ENCODE results near the gene RIGI.
A peak's percentile ranks its signal among the peaks of the same experiment; 100 is the strongest.
"Not testable (repeated sequence)": the region's sequence is repeated elsewhere in the genome, so short reads cannot be mapped to it uniquely, and the experiment has no call there.

Gene RIGI

DNA sequence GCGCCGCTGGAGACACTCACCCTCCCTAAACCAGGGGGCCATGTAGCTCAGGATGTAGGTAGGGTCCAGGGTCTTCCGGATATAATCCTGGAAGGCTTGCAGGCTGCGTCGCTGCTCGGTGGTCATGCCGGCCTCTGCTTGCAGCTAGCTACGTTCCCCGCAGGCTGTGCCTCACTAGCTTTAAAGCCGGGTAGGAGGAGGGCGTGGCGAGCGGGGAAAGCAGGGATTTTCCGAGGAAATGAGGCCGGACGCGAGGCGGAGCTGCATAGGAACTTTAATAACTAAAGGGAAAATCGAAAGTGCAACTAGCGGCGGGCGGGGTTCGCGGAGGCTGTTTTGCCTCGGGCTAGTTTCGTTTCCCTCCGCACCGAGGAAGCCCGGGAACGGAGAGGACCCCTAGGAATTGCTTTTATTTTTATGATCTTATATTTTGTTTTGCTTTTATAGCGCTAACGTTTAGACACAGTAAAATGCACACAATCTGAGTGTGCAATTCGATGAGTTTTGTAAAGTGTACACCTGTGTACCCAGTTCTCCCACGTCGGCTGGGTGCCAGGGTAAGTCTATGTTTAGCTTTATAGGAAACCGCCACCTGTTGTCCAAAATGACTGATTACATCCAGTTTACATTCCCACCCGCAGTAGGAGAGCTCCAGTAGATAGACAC, at the start of gene RIGI:
Gene RIGI, minus strand, starts transcription at position 156 of the 666 bp plus-strand sequence. Its CDS starts 30 bp downstream, at position 126.
- DNase-seq (ENCODE audit: low spot score): peak; percentile 89

DNA sequence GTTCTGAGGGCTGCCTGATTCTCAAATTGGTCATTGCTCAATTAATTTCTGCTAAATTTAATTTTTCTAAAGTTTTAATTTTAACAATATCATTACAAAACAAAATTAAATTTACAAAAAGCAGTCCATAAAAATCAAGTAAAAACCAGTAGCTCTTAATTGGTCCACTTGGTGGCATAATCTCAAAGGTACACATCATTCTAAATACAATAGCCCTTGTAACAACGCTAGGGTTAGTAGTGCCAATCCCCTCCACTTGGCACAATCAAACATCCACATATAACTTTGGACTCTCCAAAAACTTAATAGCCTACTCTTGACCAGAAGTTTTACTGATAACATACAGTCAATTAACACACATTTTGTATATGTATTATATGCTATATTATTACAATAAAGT, 48.9 kb upstream of the RIGI start:
- no peak for DNase-seq (ENCODE audit: low spot score)

DNA sequence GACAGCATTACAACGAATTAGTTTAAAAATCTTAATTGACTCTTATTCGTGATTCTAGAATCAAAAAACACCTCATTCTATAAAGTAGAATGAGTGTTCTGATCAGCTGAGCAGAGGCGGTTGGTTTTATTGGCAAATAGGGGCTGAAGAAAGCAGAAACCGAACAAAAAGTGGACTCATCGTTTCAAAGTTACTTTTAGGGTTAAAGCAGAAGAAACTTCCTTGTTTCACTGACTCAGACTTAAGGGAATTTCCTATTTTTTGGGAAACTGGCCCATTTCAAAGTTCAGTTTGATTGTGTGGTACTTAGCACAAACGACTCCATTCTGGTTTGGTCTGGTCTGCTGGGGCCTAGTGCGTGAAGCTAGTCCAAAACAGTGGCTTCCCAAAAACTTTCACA, 47.8 kb upstream of the RIGI start:
- DNase-seq (ENCODE audit: low spot score): no peak

DNA sequence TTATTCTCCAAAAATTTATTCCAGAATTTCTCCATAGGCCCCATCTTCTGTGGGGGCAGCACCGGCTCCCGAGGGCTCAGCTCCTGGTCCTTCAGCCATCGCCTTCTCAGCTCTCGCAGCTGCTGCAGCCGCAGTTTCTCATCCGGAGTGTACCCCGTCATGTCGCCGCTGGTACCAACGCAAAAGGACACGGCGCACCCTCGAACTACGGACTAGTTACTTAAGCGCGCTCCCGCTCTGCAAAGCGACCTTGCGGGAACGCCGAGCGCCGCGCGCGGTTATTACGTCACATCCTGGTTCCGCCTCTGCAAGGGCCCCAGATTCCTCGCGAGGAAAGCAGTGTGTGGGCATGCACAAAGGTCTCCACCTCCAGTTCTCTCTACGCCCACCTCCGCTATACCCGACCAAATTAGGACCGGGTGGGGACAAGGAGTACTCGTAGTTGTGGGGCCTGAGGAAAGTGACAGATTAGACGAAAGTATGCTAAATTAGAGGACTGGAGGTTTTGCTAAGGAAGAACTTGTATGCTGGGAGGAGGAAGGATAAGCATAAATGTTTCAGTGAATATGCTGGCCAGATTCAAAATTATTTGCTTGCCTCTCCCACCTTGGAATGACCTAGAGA, 47.0 kb upstream of the RIGI start, which contains the start of gene NDUFB6:
Gene NDUFB6, minus strand, starts transcription at position 260 of the 624 bp plus-strand sequence. Its CDS starts 99 bp downstream, at position 161.
- peak; percentile 88 for DNase-seq (ENCODE audit: low spot score)

DNA sequence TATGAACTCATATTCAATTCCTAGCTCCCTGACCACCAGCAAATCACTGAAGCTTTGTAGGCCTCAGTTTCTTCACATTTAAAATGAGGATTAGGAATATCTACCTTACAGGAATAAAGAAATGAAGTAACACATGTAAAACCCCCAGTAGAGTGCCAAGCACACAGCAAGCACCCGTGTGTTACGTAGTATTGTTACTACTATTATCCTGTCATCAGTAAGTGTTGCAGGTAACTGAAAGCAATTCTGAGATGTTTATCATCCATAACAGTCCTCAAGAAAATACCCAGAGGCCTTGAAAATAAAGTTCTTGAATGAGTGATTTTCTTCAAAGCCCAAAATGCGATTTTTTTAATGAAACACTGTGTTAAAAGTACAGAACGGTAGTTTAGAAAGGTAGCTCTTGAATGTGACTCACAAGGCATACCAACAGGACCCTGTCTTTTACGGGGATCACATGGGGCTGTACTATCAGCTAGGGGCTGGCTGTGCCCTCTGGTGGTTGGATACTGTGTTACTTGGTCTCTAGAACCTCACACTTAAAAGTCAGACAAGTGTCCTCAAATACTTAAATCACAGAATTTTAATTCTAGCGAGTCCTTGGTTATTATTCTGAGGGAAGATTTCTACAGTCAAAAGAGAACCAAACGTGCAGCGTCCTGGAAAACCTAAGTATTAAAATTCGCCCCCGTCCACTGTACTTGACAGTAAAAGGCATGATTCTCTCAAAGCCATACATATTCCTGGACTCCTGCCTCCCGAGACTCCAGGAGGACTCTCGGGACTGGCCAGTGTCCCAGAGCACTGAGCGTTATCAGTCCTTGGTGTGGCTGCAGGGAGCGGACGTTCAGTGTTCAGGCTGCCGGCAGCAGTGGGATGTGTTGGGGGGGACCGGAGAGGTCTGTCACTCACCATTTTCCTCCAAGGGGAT, 46.2 kb upstream of the RIGI start:
- peak; percentile 89 for DNase-seq (ENCODE audit: low spot score)

DNA sequence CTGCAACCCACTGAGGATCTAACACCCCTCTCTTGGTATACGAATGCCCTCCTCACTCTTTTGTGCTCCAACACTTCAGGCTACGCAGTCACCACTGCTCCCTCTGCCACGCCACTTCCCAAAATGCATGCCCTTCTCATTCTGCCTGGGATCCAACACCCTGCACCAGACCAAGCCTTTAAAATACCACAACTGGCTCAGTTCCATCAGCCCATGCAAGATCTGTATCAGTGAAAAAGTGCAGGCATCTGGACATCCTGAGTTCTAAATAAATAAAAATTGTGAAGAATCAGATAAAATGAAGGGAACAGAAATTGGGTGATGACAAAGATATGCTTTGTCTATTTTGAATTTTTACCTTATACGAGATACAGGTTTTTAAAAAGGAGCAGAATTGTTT, 44.3 kb upstream of the RIGI start:
- no peak for DNase-seq (ENCODE audit: low spot score)

DNA sequence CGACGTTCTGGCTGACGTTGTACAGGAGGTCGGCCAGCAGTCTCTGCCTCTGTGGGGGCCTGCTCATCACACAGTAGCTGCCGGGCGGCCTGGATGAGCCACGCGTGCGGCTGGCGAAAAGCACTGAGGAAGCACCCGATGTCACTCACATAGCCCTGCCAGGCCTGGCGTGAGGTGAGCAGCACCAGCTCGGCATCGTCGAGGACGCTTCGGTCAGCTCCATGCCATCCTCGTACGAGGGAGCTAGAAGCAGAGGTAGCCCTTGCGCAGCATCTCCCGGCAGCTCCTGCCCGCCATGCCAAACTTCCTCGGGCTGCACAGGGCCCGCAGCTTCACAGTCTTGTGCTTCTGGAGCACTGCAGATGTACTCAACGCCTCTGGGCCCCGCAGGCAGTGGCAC, 40.8 kb upstream of the RIGI start:
- DNase-seq (ENCODE audit: low spot score): no peak

DNA sequence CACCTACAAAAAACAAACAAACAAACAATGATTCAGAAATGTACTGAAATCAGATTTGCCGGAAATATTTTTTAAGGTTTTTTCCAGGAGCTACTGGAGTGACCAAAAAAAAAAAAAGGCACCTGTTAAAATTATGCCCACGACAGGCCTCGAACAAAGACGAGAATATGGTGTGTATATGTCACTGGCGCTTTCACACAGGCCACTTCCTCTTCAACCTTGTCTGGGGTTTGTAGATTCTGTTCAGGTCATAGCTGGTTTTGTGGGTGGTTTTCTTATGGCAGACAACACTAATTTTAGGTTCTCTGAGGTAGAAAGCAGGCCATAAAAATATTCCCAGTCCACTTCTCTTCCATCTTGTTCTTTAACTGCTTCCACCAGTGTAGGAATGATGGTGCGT, 40.0 kb upstream of the RIGI start:
- no peak for DNase-seq (ENCODE audit: low spot score)

DNA sequence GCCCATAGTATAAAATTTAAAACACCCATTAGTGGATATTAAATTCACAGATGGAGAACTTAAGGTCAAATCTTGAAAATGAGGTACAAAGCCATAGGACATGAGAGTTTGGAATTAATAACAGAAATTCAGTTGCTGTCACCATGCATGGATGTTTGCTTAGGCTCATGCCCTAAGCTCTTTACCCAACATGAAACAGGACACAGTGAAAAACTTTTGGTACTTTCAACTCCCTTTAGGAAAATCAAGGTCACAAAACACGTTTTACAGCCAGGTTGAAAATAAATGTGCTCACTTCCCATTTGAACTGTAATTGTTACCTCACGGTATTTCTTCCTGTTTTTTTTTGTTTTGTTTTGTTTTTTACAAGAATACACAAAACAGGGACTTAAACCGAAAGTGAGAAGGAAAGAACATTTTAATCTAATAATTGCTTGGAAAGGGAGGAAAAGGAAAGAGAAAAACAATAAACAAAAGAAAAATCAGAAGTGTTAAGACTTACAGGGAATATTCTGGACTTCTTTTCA, 32.5 kb upstream of the RIGI start:
- DNase-seq (ENCODE audit: low spot score): no peak

DNA sequence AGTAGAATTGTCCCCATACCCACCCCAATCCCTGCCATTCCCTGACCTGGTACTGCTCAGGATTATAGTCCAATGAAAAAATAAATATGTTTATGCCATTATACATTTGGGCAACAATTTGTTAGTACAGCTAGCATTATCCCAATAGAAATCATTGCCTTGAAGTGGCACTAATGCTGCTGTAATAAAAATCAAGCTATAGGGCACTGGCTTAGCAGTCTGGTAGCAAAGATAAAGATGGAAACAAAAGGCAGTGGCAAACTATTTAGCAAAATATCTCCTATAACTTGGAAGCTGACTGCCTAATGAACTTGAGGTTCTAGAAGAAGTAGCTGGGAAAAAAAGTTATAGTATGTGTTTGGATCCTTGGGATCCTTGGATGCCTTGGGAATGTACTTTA, 28.6 kb upstream of the RIGI start:
- no peak for DNase-seq (ENCODE audit: low spot score)

DNA sequence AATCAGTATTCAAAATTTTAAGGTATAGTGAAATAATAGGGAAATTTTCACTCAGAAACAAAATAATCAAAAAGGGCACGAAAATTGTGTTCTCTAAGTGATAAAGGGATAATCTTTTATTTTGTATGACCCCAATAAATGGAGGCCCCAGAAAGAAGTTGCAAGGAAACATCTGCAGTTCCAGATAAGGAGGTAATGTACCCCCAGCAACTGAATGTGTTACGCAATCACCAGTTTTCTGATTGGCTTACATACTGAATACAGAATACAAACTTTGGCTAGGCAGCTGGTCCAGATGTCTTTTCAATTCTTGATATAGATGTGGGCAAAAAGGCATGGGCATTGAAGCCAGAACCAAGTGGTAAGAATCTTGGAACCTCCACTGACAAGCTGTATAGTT, 28.1 kb upstream of the RIGI start:
- DNase-seq (ENCODE audit: low spot score): peak; percentile 86

DNA sequence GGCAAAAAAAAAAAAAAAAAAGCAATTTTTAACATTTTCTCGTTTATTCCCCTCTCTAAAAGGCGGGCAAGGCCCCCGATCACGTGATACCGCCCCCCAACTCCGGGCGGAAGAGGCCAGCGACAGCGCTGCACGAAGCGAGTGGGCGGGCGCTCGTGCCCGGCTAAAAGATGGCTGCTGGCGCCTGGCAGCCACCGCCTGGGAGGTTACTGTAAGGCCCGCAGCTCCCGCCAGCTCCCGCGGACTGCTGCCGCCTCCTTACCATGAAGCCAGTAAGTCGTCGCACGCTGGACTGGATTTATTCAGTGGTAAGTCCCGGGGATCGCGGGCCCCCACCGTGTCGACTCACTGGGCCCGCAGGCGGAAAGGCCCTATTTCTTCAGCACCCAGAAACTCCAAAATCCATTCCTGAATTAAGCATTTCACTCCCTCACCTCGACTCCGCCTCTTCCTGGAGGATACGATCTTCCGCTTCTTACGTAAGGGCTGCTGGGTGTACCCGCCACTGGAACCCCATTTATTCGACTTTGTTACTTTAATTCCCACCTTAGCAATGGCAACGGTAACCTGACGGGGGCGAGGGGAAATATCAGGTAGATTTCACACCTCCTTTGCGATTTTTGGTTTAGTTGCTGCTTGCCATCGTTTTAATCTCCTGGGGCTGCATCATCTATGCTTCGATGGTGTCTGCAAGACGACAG, 26.3 kb upstream of the RIGI start, which contains the start of the genes SMIM27 and TOPORS:
Gene SMIM27, plus strand, starts transcription at position 156 of the 701 bp plus-strand sequence. Its CDS starts 108 bp downstream, at position 264.
Gene TOPORS, minus strand, starts transcription at position 415 of the 701 bp plus-strand sequence. Its CDS starts 150 bp downstream, at position 265.
- DNase-seq (ENCODE audit: low spot score): peak; percentile 87

DNA sequence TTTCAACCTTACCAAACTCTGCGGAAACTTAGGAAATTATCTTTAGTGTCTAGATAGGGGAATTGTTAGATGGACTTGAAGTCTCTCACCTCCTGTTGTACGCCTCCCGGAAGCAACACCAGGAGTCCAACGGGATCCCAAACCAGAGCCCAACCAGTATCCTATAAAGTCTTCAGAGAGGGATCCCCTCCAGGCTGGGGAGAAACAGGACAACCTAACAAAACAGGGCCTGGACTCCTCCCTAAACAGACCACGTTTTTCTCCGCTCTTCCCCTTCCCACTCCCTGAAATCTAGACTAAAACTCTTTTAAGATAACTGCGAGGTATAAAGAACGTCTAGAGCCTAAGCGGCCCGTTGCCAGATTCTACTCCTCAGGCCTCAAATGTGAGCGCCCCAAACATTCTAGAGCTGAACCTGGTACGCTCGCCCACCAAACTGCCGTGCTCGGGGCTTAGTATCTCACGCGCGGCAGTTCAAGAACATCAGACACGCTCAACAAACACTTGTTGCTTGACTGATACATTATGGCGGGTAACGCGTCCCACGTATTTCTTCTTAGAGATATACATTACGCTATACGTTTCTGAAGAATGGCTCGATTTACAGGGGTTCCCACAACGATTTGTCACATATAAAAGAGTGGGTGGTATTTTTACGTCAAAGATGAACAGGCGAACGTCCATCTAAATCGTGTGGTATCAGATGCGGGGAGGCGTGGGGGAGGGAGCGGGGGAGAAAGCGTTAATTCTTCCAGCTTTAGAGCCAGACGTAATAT, 25.5 kb upstream of the RIGI start:
- no peak for DNase-seq (ENCODE audit: low spot score)

DNA sequence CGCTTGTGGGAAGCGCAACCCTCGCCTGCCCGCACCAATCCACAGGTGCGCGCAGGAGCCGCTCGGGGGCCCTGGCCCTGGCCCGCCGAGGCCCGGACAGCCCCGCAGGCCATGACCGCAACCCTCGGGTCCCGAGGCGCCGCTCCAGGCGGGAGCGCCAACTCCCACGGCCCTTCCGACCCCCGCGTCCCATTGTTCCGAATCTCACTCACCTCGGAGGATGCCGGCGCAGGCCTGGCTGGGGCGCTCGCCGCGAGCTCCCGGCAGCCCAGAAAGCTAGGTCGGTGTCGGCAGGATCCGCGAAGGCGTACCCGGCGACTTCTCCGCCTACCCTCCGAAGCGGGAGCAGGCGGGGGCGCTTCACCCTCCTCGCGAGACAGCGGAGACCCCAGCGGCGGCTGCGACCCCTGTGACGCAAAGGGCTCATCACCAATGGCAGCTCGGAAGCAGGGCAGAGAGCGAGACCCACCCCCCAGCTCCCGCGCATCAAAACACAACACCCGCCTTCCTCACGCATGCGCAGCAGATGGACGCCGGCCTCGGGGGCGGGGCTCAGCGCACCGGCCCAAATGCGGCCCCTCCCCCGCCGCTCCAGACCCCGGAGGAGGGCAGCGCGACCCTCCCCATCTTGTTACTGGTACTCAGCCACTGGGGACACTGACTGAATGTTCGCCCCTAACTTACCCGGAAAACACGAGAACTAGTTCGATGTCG, 24.7 kb upstream of the RIGI start:
- DNase-seq (ENCODE audit: low spot score): peak; percentile 93

DNA sequence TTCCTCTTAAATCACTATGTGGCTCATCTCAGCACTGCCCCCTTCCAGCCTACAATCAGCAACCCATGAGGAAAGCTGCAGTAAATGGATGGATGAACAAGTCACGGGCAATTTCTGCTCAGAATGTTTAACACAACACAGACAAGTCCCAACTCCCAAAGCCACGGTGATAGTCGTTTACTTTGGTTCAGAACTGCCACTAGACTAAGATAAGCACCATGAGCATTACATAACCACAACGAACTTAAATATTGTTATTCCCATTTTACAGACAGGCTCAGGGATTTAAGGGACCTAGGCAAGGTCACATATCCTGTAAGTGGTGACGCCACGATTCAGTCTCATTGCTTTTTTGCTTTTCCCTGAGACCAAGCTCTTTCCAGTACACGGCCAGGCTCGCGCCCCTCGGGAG, 24.2 kb upstream of the RIGI start:
- DNase-seq (ENCODE audit: low spot score): peak; percentile 67

DNA sequence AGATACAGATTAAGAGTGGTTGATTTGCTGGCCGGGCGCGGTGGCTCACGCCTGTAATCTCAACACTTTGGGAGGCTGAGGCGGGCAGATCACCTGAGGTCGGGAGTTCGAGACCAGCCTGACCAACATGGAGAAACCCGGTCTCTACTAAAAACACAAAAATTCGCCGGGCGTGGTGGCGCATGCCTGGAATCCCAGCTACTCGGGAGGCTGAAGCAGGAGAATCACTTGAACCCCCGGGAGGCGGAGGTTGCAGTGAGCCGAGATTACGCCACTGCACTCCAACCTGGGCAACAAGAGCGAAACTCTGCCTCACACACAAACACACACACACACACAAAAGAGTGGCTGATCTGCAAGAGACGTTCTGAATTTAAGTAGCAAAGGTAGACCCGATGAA, 22.2 kb upstream of the RIGI start:
- not testable (repeated sequence) for DNase-seq (ENCODE audit: low spot score)

DNA sequence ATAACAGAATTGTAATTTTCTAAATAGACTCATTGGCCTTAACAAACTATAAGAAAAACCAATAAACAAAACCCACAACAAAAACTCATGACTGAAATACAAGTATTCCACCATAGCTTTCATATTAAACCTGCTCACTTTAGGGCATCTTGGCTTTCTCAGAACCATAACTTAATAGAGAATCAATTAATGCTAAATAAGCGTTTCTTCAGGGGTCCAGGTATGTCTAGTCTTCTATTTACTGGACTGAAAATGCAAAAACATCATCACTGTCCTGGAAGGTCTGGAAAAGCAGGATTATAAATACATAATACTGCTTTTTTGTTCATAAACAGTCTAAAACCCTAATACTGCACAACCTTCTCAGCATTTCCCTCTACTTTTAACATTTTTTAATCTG, 19.9 kb upstream of the RIGI start:
- DNase-seq (ENCODE audit: low spot score): no peak

DNA sequence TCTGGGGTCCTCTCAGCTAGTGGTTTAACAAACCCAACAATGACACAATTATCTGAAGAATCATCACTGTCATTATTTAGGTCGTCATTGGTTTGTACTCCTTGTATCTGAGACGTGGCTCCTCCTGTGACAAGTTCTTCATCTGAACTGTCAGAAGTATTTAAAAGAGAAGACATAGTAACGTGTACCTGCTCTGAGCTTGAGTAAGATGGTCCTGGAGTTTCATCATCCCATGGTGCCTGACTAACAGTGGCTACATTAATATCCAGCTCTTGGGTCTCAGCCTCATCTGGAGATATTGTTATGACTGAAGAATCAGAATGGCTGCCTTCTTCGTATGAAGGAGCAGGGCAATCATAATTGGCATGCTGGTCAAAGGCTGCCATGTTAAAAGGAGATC, 17.1 kb upstream of the RIGI start:
- DNase-seq (ENCODE audit: low spot score): no peak

DNA sequence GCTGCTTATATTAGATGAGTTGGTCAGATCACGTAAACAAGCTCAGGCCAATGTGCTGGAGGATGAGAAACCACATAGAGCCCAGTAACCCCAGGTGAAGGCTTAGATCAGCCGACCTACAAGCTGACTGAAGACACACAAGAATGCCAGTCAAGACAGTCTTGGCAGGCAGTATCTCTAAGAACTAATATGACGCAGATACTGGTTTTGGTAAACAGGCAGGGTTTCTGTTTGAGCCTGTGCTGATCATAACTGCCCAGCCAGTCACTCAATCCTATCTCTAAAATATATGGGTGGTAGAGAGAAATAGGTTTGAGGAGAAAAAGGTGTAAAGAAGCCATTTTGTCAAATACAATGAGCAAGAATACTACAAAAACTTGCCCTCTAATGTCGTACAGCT, 7.8 kb upstream of the RIGI start:
- peak; percentile 42 for DNase-seq (ENCODE audit: low spot score)

DNA sequence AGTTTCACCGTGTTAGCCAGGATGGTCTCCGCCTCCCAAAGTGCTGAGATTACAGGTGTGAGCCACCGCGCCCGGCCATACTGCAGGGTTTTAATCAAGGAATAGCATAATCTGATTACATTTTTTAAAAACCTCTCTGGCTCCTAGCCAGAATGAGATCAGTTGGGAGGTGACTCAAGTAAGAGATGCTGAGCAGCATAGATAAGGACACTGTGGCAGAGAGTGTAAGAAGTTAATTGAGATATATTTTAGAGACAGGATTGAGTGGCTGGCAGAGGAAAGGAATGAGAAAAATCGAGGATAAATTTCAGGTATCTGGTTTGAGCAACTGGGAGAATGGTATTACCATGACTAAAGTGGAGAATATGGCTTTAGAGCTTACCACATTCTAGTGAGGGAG, 7.3 kb upstream of the RIGI start:
- DNase-seq (ENCODE audit: low spot score): peak; percentile 85

Measured in hematopoietic multipotent progenitor cell treated with erythropoietin and hydrocortisone succinate and interleukin-3 and kit ligand, for 17 days (in vitro differentiated cells).